ENCODE measurements around the gene LDAH.
"Not testable (repeated sequence)": the region's sequence is repeated elsewhere in the genome, so short reads cannot be mapped to it uniquely, and the experiment has no call there.

LDAH gene

DNA sequence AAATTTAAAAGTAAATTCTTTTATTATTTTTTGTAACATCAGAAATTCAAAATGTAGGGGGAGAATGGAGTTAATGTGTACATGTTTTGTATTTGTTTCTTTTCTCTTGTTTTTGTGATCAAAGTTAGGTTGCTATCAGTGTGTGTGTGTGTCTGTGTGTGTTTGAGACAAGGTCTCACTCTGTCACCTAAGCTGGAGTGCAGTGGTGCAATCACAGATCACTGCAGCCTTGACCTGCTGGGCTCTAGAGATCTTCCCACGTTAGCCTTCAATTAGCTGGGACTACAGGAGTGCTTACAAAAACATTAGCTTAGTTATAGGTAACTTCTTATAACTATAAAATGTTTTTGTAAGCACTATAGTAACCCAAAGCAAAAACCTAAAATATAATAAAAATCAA, 105.3 kb downstream of the LDAH start:
- no peak for DNase-seq

DNA sequence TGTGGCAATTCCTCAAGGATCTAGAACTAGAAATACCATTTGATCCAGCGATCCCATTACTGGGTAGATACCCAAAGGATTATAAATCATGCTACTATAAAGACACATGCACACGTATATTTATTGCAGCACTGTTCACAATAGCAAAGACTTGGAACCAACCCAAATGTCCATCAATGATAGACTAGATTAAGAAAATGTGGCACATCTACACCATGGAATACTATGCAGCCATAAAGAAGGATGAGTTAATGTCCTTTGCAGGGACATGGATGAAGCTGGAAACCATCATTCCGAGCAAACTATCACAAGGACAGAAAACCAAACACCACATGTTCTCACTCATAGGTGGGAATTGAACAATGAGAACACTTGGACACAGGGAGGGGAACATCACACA, 106.7 kb downstream of the LDAH start:
- DNase-seq = not testable (repeated sequence)

DNA sequence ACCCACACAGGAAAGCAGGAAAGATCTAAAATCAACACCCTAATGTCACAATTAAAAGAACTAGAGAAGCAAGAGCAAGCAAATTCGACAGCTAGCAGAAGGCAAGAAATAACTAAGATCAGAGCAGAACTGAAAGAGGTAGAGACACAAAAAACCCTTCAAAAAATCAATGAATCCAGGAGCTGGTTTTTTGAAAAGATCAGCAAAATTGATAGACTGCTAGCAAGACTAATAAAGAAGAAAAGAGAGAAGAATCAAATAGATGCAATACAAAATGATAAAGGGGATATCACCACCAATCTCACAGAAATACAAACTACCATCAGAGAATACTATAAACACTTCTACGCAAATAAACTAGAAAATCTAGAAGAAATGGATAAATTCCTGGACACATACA, 108.5 kb downstream of the LDAH start:
- not testable (repeated sequence) for DNase-seq

DNA sequence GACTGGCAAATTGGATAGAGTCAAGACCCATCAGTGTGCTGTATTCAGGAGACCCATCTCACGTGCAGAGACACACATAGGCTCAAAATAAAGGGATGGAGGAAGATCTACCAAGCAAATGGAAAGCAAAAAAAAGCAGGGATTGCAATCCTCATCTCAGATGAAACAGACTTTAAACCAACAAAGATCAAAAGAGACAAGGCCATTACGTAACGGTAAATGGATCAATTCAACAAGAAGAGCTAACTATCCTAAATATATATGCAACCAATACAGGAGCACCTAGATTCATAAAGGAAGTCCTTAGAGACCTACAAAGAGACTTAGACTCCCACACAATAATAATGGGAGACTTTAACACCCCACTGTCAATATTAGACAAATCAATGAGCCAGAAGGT, 109.3 kb downstream of the LDAH start:
- DNase-seq = not testable (repeated sequence)

DNA sequence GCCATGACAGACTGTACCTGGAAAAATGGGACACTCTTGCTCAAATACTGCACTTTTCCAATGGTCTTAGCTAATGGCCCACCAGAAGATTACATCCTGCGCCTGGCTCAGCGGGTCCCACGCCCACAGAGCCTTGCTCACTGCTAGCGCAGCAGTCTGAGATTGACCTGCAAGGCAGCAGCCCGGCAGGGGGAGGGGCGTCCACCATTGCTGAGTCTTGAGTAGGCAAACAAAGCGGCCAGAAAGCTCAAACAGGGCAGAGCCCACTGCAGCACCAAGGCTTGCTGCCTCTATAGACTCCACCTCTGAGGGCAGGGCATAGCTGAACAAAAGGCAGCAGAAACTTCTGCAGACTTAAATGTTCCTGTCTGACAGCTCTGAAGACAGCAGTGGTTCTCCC, 111.3 kb downstream of the LDAH start:
- not testable (repeated sequence) for DNase-seq

DNA sequence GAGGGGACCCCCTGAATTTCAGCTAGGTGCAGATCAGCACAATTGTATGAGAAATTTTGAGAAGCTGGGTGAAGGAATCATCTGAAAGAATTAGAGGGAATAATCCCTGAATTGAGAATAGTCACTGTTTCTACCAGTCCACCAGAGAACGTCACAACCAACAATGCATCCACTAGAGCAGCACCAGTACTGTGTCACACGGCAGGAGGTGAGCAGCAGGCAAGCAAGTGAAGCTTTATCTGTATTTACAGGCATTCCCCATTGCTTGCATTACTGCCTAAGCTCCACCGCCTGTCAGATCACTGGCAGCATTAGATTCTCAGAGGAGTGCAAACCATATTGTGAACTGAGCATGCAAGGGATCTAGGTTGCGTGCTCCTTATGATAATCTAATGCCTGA, 115.3 kb downstream of the LDAH start:
- DNase-seq = no peak

DNA sequence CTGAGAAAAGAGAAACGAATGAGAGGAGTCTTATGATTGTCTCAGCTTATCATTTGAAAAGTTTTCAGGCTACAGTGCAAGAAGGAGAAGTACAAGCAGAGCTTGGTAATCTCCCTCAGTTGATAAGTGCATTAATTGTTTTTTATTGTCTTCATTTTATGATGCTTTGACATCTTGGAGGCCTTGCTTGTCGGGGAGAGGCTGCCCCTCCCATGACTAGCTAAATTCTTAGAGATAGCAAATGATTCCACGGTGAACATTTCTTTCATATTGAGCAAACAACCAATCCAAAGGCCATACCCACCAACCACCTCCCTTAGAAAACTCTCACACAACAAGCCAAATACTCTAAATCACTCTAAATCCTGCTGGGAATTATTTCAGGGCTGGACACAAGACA, 116.1 kb downstream of the LDAH start:
- no peak for DNase-seq

DNA sequence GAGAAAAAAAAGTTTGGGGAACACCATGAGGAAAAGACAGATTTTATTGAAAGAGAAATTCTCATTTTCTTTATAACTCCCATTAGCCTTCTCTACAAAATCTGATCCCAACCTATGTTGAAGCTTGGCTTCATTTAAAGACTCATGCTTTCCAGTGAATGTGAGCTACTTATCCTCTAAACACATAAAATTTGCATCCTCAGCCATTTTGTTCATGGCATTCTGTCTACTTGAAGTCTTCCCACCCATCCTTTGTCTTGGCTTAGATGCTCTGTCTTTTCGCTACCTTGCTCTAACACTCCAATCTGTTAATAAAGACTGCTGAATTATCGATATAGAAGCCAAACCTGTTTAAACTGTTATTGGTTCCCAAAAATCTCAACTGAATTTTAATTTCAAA, 116.7 kb downstream of the LDAH start:
- DNase-seq = no peak

DNA sequence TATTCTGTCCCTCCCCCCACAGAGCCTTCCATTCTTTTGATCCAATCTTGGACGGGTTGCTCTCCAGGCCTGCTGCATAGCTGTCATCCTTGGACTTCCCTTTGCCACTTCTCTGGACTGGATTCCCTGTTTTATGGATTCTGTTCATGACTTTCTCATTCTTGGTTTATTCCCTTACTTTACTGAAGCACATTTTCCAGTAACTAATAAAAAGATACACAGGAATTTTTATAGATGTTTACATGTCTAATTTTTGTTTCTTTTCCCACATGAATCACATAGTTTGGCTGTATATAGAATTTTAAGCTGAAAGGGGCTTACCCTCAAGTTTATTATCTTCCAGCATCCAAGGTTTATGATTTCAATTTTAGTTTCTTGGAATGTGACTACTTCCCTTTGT, 118.0 kb downstream of the LDAH start:
- DNase-seq = no peak

DNA sequence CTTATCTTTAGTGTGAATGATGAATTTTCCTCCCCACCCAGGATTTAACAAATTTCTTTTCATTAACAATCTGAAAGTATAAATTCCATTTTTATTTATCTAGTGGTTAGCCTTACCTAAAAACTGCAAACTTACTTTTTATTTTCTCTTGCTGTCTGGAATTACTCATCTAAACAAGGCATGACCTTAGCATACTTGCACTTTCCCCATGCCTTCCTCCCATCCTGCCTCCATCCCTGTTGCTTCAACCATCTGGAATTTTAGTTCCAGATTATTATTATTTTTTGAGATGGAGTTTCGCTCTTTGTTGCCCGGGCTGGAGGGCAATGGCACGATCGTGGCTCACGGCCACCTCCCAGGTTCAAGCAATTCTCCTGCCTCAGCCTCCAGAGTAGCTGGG, 120.3 kb downstream of the LDAH start:
- DNase-seq = no peak

DNA sequence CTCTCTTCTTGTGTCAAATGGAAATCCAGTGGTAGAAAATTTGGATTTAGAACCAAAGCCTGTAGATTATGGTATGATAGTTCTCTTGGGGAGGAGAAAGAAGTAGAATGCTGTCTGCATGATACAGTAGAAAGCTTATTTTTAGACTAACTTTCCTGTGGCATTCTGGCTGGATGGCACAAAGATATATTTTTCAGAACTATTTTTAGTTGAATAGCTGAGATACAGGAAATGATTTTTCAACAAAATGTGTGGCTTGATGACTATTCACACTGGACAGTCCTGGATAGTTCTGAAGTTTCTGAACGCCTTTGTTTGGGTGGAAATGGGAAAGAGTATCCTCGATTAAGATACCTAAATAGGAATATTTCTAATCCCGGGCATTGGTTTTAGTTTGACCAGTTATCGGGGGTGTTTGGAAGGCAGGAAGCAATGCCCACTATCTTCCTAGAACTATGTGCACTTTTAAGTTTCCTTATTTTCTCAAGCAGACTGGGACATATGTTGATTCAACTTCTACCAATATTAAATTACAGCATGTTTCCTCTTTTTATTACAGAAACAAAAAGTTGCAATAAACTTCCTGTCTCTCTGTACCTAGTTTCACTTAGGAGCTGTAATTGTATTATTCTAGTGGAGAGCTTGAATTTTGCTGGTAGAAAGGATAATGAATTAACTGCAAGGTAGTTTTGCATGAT, 123.8 kb downstream of the LDAH start:
- DNase-seq = no peak

DNA sequence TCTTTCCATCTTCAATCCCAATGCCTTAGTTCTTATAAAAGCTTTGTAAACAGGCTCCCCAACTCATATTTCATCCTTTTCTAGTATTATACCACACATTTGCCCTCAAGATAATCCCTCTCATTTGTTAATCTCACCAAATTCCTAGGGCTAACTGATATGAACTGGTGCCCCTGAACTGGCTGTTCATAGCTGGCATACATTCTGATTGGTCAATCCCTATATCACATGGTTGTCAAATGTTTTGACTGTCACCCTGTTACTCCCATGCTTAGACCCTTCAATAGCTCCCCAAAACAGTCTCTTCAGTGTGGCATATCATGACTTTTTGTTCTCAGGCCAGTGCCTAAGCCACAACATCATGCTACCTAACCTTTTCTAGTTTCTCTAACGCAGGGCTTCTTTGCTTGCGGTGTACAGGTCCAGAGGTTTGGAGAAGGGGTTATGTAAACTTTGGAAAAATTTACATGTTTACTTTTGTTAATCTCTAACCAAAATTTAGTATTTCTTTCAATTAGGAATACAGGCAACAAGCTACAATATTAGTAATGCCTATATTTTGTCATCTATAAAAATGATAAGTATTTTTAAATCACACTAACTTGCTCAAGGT, 125.5 kb downstream of the LDAH start:
- no peak for DNase-seq

DNA sequence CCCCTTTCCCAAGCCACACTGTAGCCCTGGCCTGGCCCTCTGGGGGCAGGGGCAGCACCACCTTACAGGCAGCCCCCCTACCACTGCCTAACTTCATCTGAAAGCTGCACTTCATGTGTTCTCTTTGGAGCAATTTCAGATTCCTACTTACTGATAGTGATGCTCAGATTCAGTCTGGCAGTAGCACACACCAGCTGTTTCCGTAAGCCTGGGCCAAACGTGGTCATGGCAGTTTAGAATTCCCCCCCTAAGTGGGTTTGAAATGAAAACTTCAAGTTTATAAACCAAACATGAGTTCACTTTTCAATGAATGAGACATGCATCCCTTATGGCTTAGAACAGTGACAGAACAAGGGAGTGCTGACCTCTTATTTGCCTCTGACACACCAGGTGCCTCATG, 126.5 kb downstream of the LDAH start:
- no peak for DNase-seq

DNA sequence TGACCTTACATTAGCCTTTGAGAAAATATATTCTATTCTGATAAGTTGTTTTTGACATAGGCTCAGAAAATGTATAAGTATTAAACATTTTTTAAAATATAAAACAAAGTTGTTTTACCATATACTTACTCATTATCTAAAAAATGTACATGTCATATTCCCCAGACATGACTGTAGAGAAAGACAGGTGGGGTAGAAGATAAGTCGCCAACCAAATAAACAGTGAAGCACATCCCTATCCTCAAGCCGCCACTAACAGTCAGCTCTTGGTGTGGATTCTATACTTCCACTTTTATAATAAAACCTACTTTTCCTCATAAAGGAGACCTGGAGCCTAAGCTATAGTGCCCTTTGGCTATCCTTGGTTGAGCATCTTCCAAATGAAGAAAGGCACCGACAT, 129.6 kb downstream of the LDAH start:
- DNase-seq = no peak

DNA sequence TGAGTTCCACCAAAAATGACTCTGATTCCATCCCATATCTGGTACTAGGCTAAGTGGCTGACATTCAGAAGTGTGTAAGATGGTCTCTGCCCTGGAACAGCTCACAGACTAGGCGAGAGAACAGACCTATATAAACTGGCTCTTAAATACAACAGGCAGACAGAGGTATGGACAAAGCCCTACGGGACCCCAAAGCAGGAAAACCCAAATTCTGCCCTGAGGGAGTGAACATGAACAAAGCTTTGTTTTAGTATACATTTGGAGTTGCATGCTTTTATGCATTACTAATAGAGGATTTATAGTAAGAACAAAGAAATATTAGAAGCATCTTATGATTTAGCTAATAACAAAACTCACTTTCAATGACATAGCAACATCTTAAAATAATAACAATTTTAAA, 130.8 kb downstream of the LDAH start:
- DNase-seq = no peak

DNA sequence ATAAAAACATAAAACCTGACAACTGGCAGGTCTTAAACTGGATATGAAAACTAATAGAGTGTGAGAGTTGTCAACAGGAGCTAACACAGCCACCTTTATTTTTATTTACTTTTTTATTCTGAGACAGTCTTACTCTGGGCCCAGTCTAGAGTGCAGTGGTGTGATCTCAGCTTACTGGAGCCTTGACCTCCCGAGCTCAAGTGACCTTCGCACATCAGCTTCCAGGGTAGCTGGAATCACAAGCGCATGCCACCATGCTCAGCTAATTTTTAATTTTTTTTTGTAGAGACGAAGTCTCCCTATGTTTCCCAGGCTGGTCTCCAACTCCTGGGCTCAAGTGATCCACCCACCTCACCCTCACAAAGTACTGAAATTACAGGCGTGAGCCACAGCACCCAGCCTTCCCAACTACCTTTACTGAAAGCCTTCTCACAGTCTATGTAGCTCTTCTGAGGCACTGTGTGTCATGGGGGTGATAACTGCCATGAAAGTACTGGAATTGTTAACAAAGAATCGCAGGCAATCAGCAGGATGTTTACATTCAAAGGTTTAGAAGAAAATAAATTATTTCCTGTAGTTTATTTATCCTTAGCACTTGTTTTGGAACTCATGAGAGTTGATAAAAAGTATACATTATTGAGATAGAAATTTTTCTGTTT, 131.7 kb downstream of the LDAH start:
- no peak for DNase-seq

DNA sequence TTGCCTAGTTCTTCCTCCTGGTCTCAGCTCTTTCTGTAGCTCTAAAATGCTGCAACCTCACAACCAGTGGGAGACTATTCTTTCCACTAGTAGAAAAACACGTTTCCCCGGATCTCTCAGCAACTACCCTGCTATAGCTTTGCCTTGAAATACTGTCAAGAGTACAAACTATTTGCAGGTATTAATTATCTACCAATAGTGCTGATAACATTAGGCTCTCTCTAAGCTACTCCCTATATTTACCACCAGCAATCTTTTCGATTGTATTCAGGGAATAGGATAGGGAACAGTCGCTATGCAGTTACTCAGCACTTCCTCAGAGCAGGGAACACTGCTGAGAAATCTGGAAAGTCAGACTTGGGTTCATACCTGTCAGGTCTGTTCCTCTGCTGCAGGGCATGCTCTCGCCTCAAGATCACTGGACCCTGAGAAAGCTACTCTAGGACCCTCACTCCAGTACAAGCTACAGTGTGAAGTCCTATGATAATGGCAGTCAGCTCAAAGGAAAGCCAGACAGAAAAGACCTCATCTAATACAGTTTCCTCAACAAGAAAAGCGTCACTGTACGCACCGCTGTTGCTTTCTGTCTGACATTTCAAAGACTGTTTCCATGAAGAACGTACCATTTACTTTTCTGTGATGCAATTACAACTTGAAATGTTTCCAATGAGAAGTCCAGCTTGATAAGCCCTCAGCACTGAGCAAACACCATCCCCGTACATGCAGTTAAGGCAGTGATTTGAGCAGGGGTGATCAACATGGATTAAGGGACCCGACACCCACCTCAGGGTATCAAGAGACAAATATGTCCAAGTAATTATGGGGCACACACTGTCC, 133.3 kb downstream of the LDAH start:
- DNase-seq = no peak

DNA sequence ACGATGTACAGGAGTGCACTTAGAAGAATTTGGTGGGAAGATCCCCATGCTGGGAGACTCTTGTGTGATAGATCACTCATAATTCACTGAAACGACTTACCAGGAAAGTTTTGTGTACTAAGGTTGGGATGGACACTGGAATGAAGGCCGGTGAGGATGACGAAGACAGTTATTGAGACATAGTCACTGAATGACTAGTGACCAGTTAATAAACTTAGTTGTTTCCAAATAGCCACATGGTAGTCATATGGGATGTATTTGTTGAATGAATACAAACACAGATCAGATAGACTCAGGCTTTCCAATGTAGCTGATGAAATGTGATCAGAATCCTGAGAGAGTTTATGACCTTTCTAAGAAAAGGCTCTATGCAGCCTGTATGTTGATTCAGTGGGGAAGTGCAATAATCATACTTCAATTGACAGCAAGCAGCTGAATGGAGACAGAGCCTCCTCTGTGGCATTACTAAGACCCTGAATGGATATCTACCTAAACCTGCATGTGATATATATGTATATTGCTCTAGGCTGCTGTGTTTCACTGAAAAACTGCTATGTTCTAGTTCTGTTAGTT, 135.6 kb downstream of the LDAH start:
- DNase-seq = no peak

DNA sequence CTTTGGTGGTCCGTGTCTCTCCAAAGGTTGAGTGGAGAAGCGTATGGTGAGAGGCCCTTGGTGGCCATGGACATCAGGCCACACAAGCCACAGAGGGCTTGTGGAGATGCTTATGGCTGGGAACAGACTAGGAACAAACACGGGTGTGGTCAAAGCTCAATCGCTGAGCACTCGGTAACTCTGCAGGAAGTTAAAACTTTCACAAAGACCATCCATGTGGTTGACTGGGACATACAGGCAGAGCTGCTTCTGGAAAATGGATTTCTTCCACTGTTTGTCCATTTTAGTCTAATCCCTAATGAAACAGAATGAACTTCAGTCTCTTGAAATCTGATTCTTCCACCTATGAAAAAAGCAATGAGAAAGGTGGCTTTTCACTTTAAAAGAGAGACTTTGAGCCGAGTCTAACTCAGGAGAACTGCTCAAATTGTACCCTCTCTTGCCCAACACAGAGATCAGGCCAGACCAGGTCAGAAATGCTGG, 138.3 kb downstream of the LDAH start:
- DNase-seq = no peak

DNA sequence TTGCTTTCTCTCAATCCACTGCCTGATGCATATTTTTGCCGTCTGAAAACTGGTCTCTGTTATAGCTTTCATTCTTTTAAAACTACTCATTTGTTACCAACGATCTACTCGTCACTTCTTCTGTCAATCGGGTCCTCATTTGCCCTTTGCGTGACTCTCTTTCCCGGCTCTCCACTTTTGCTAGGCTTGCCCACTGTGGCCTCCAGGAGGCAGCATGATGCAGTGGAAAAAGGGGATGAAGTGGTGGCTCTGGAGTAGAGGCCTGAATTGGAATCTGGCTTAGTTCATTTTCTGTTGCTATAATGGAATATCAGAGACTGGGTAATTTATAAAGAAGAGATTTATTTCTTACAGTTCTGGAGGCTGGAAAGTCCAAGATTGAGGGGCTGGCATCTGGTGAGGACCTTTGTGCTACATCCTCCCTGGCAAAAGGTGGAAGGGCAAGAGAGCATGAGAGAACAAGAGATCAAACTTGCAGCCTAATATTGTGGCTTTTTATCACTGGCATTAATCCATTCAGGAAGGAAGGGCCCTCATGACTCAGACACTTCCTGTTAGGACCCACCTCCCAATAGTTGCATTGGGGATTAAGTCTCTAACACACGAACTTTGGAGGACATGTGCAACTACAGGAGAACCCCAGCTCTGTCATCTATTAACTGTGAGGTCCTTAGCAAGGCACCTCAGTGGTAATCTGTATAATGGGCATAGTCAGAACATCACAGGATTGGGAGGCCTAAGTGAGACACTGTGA, 140.6 kb downstream of the LDAH start:
- no peak for DNase-seq

DNA sequence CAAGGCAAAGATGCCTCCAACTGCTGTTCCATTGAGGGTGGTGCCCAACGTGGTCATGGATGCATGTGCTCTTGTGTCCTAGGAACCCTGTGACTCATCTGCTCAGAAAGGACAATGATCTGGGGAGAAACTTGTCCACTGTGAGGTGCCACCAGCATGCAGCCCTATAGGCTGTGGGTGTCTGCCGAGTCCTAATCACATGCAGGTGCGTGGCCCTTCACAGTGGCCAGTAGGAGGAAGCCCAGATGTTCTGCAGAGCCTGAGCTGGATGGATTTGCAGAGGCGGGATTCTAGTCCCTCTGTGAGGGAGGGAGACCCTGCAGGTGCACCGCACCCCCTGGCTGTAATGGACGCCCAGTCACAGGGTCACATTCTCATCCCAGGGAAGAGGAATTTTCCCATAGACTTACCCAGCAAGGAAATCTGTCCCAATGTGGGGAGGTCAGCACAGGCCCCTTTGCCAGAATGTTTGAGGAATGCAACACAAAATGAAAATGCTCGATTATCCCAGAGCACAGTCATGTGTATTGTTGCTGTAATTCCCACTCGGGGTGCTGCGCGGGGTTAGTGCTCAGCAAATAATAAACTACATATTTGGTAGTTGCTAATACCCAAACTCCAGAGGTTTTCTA, 142.0 kb downstream of the LDAH start:
- no peak for DNase-seq

DNA sequence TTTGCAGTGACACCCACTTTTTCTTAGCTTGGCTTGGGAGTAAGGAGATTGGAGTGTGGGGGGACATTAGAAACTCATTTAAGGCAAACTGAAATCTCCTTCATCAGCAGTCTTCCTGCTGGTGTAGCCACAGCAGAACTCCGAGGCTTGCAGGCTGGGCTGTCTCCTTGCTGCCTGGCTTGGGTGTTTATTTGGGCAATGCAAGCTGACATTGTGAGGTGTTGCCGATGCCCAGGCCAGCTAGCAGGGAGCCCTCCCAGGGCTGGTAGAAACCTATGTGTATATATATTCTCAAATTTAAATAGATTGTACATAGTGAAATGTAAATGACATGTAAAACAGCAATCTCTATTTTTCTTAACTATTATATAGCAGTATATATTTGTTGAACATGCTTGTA, 144.1 kb downstream of the LDAH start:
- no peak for DNase-seq

Measured in GDM1 (cell line).